ENCODE results near the gene DNMBP. TPM values are rescaled to one million over a fixed set of nuclear protein-coding genes. Genes with fewer than 3 reads are reported as not detected.

The DNMBP gene
- total and polyA plus RNA-seq, 2 of the 4 experiments (the other 2 are of a cell fraction) = 10.9 to 13.6 TPM

DNA sequence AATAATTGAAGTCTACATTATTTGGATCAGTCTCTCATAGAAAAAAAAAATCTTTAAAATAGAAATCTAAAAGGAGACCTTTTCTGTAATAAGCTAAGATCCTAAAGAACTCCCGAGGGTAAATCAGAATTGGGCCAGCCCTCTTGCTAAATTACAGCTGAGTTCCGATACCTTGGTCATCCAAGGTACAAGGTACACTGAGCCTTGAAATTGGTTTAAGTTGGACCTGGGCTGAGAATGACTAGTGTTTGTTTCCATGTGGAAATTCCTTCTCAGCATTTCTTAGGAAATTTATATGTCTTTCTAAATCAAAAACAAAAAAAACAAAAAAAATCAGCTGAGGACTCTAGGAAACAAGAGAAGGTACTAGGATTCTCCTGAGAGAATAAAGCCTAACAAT is 64.9 kb downstream of the DNMBP start:
- no peak for TF ChIP-seq BHLHE40 (IDR thresholded peaks at IDR 0.05; ENCODE audit: low read depth, low read length)
- TF ChIP-seq, protein P1, sequence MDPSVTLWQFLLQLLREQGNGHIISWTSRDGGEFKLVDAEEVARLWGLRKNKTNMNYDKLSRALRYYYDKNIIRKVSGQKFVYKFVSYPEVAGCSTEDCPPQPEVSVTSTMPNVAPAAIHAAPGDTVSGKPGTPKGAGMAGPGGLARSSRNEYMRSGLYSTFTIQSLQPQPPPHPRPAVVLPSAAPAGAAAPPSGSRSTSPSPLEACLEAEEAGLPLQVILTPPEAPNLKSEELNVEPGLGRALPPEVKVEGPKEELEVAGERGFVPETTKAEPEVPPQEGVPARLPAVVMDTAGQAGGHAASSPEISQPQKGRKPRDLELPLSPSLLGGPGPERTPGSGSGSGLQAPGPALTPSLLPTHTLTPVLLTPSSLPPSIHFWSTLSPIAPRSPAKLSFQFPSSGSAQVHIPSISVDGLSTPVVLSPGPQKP (IDR thresholded peaks at IDR 0.05; ENCODE audit: borderline replicate concordance, low read depth, low read length) = no peak
- no peak for TF ChIP-seq RCOR1 (IDR thresholded peaks at IDR 0.05; ENCODE audit: insufficient replicate concordance, low read length)
- TF ChIP-seq CTCF (conservative IDR thresholded peaks at IDR 0.05; ENCODE audit: low read depth, low read length) = no peak
- no peak for TF ChIP-seq MXI1 (IDR thresholded peaks at IDR 0.05; ENCODE audit: borderline replicate concordance, low read depth, low read length)
- no peak for TF ChIP-seq SMC3 (IDR thresholded peaks at IDR 0.05; ENCODE audit: low read depth, low read length)
- TF ChIP-seq CHD1 (IDR thresholded peaks at IDR 0.05; ENCODE audit: low read depth, low read length) = no peak
- TF ChIP-seq MAZ (IDR thresholded peaks at IDR 0.05; ENCODE audit: borderline replicate concordance, low read depth, low read length) = no peak
- TF ChIP-seq POLR2A (IDR thresholded peaks at IDR 0.05; ENCODE audit: low read depth, low read length) = no peak
- TF ChIP-seq, protein P2, sequence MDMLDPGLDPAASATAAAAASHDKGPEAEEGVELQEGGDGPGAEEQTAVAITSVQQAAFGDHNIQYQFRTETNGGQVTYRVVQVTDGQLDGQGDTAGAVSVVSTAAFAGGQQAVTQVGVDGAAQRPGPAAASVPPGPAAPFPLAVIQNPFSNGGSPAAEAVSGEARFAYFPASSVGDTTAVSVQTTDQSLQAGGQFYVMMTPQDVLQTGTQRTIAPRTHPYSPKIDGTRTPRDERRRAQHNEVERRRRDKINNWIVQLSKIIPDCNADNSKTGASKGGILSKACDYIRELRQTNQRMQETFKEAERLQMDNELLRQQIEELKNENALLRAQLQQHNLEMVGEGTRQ (IDR thresholded peaks at IDR 0.05; ENCODE audit: low read depth, low read length) = no peak
- no peak for TF ChIP-seq CEBPB (IDR thresholded peaks at IDR 0.05; ENCODE audit: low read depth, low read length)
- TF ChIP-seq FOS (IDR thresholded peaks at IDR 0.05; ENCODE audit: low read depth, low read length) = no peak
- no peak for TF ChIP-seq MAFK (IDR thresholded peaks at IDR 0.05; ENCODE audit: low read depth, low read length)
- TF ChIP-seq NFE2L2 (IDR thresholded peaks at IDR 0.05; ENCODE audit: low read depth, low read length) = no peak
- TF ChIP-seq RAD21 (IDR thresholded peaks at IDR 0.05; ENCODE audit: low read length) = no peak
- TF ChIP-seq RFX5 (IDR thresholded peaks at IDR 0.05; ENCODE audit: low read depth, low read length) = no peak
- no CpG with 5 or more reads among the region's 2 CpGs for WGBS, 2 experiments (ENCODE audit: extremely low coverage in 2 of 2, insufficient read length in 1 of 2)
- H4K20me1 ChIP-seq (ENCODE audit: insufficient read depth, low read length) = peaks cover 46% of the 10 kb centered on the region; the same call in 1 of the 2 replicates
- H2BK15ac ChIP-seq (ENCODE audit: low read depth, low read length) = no peak overlapping the region
- no peak overlapping the region for H2BK120ac ChIP-seq (ENCODE audit: low read depth, low read length)
- no peak overlapping the region for H2AK5ac ChIP-seq (ENCODE audit: low read depth, low read length)
- H3K56ac ChIP-seq (ENCODE audit: extremely low read depth, insufficient read depth, low read length) = no peak overlapping the region
- H2BK20ac ChIP-seq (ENCODE audit: low read depth, low read length) = no peak overlapping the region
- no peak overlapping the region for H3K23ac ChIP-seq (ENCODE audit: low read depth, low read length)
- no peak for DNase-seq
- no peak overlapping the region for H3K4ac ChIP-seq (ENCODE audit: low read depth, low read length)
- BruUV-seq (replicated peaks) = no TSS peak
- H3K14ac ChIP-seq (replicated peaks; ENCODE audit: low read depth, low read length) = no peak overlapping the region
- H2BK5ac ChIP-seq (ENCODE audit: low read depth, low read length, poor library complexity, severe bottlenecking) = no peak overlapping the region
- ChIA-PET POLR2A (ENCODE audit: unreplicated experiment) (no interaction called here), CTCF (interaction anchor here (0.6 kb wide), 1 partner anchor 110 kb away, joined by 6 read pairs; no protein-coding TSS in a partner anchor)
- no peaks in the 10 kb centered on the region; the same call in 1 of the 2 replicates for H3K36me3 ChIP-seq (ENCODE audit: control insufficient read depth, insufficient read depth, low read length)
- no peak overlapping the region for H4K5ac ChIP-seq (ENCODE audit: low read depth, low read length)
- no peak overlapping the region for H3K18ac ChIP-seq (ENCODE audit: low read depth, low read length)
- H3K27me3 ChIP-seq (ENCODE audit: control insufficient read depth, insufficient read depth, low read length) = no peaks in the 10 kb centered on the region
- no peak overlapping the region for H4K8ac ChIP-seq (ENCODE audit: low read depth in 2 of 2, low read length in 2 of 2)
- ATAC-seq (ENCODE audit: low read depth) = 0 out of 2 replicates have a peak, but pooled peaks have one; percentile 7
- intact Hi-C loops (cut with micrococcal nuclease) = no loop called here
- H2AFZ ChIP-seq (replicated peaks; ENCODE audit: low read length, poor library complexity) = no peak overlapping the region
- H3K4me3 ChIP-seq (ENCODE audit: insufficient read depth, low read depth, low read length) = no peak overlapping the region
- no peaks in the 10 kb centered on the region for H3K9me3 ChIP-seq (ENCODE audit: control insufficient read depth, insufficient read depth, low read length)
- H2AK9ac ChIP-seq (replicated peaks; ENCODE audit: low read depth, low read length, poor library complexity) = no peak overlapping the region
- H3K9ac ChIP-seq (ENCODE audit: low read depth, low read length) = no peak overlapping the region
- no peak overlapping the region for H3K27ac ChIP-seq (ENCODE audit: insufficient read depth, low read length)
- peaks cover 4% of the 10 kb centered on the region for H3K9me1 ChIP-seq (ENCODE audit: insufficient read depth, low read length)
- H4K91ac ChIP-seq (ENCODE audit: insufficient read depth, low read depth, low read length) = no peak overlapping the region
- dilution Hi-C loops (cut with HindIII; ENCODE audit: low sequenced_read_pairs, unreplicated experiment) = no loop called here
- 0 out of 2 replicates have a peak overlapping the region, but pooled peaks have one; percentile 48 for H3K4me2 ChIP-seq (ENCODE audit: low read depth, low read length)
- H3K4me1 ChIP-seq (ENCODE audit: control insufficient read depth, insufficient read depth, low read length) = peaks cover 6% of the 10 kb centered on the region
- H3K79me1 ChIP-seq (ENCODE audit: low read depth in 1 of 2, low read length in 2 of 2) = peaks cover 19 to 74% of the 10 kb centered on the region in 2 experiments
- in situ Hi-C loops (cut with MboI; ENCODE audit: low sequenced_read_pairs) = no loop called here
